ENCODE data around the gene PMP22. TPM values are rescaled to one million over a fixed set of nuclear protein-coding genes. Genes with fewer than 3 reads are reported as not detected.

PMP22 gene
- total RNA-seq, 2 experiments from 2014 or later = 0.38 to 0.78 TPM

DNA sequence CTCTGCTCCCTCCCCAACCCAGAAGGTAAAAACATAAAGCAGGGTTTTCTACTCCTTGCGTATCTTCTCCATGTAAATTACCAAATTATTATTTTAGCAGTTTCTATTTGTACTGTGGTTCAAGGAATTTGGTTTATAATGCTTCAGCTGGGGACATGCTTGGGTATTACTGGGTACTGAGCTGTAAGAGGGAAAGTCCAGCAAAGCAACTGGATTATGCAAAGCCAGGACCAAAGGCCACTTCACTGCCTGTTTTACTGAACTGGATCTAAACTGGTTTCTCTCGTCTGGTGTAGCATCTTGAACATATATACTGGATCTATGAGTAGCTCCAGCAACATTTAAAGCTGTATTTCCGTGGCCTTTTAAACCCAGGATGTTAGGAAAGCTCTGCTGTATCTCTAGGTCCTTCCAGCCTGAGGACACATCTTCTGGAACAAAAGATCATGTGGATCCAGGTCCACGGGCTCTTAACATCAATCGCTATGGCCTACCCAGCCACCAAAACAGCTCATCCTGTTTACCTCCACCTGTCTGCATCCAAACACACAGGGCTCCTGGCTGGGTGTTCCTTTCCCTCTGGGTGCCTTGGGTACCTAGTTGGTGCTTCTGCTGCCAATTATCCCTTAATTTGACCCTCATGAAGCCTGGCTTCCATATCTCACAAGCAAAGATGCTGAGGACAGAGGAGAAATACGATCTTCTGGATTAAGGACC is 7.2 kb downstream of the PMP22 start:
- ChIA-PET CTCF (interaction anchor here (0.6 to 2.9 kb wide), 6 partner anchors 8 to 245 kb away, joined by 3 to 12 read pairs (median 4); no protein-coding TSS in a partner anchor), POLR2A (no interaction called here)

DNA sequence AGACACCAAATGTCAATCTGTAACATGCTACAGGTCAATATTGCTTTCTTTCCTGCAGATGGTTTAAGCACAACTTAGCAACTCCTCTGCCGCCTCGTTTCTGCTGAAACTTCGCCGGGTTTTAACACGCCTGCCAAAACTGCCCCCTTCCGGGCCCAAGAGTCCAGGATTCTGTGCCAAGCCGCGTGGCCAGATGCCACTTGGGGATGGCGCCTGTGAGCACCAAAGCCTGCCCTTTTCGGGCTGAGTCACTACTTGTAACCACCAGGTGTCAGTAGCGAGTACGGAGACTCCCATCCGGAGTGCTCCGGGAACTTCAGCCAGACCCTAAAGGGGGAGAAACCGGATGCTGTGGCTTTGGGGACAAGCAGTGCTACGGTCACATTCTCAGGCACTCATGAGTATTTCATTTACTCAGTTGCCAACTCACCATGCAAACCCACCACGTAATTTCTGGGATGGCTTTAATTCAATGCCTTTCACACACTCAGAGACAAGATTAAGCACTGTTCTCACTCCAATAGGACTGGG is 7.8 kb downstream of the PMP22 start:
- ChIA-PET CTCF (interaction anchor here (0.9 to 2.9 kb wide), 3 partner anchors 24 to 246 kb away, joined by 3 to 12 read pairs (median 5); no protein-coding TSS in a partner anchor), POLR2A (no interaction called here)

GRCh38 chr17:15256689-15257088 is 8.4 kb downstream of the PMP22 start:
- POLR2A ChIA-PET = no interaction called here
- CTCF ChIA-PET = interaction anchor here (2.9 kb wide), 1 partner anchor 247 kb away, joined by 12 read pairs; no protein-coding TSS in a partner anchor

GRCh38 chr17:15255713-15256454 is 9.2 kb downstream of the PMP22 start:
- POLR2A ChIA-PET = no interaction called here
- CTCF ChIA-PET = no interaction called here

DNA sequence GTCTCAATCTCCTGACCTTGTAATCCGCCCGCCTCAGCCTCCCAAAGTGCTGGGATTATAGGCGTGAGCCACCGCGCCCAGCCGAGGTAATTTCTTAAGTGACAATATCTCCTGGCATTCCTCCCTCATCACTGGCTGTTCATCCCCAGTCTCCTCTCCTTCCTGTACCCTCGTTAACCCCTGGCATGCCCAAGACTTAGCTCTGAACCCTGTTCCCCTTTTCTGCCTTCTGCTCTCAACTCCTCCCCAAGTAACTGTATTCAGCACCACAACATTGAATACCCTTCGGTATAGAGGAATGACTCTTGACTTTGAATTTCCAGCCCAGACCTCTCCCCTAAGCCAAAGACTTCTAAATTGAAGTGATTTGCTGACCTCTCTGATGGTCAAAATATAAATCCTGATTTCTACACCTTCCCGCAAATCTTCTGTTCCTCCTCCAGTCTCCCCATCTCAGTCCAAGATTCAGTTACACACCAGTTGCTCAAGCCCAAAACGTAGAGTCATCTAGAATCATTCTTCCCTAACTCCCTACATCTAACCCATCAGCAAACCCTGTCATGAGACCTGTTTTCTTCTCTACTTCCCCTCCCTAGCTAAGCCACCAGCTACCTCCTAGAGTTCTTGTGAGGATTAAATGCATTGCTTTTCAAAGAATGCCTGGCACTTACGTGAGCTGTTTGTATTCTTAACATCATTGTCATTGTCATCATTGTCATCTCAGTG is 14.8 kb downstream of the PMP22 start:
- CTCF ChIA-PET = interaction anchor here (1.3 kb wide), 1 partner anchor 11 kb away, joined by 4 read pairs; no protein-coding TSS in a partner anchor
- POLR2A ChIA-PET = no interaction called here

- CTCF ChIA-PET = no interaction called here
These were observed 15.6 kb downstream of the PMP22 start for GRCh38 chr17:15249487-15249886.

GRCh38 chr17:15247891-15248529 is 17.1 kb downstream of the PMP22 start:
- CTCF ChIA-PET = interaction anchor here (1.7 kb wide), 1 partner anchor 255 kb away, joined by 8 read pairs; no protein-coding TSS in a partner anchor

More at GRCh38 chr17:15249487-15249886, 15.6 kb downstream of the PMP22 start:
- POLR2A ChIA-PET = no interaction called here

GRCh38 chr17:15245054-15245453 is 20.1 kb downstream of the PMP22 start:
- ChIA-PET CTCF (no interaction called here), POLR2A (no interaction called here)

More at GRCh38 chr17:15247891-15248529, 17.1 kb downstream of the PMP22 start:
- POLR2A ChIA-PET = no interaction called here

- CTCF ChIA-PET = no interaction called here
- POLR2A ChIA-PET = no interaction called here
These were observed 24.5 kb downstream of the PMP22 start for GRCh38 chr17:15240644-15241043.

DNA sequence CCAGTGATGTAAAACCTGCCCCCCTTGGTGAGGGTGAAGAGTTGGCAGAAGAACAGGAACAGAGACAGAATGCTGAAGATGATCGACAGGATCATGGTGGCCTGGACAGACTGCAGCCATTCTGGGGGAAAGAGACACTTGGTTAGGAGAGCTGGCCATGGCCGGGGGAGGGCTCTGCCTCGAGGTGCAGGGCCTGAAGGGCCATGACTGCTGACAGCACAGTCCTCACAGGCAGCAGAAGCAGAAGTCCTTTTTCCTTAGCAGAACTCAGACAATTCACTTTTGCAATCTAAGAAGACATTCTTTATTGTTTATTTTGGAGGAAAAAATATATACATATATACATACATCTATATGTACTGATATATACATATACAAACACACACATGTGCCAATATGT is 25.6 kb downstream of the PMP22 start:
- ChIA-PET POLR2A (no interaction called here), CTCF (interaction anchor here (0.7 kb wide), 1 partner anchor 77 kb away, joined by 4 read pairs; no protein-coding TSS in a partner anchor)

- ChIA-PET POLR2A (no interaction called here), CTCF (no interaction called here)
These were observed 26.3 kb downstream of the PMP22 start for GRCh38 chr17:15238676-15239422.

DNA sequence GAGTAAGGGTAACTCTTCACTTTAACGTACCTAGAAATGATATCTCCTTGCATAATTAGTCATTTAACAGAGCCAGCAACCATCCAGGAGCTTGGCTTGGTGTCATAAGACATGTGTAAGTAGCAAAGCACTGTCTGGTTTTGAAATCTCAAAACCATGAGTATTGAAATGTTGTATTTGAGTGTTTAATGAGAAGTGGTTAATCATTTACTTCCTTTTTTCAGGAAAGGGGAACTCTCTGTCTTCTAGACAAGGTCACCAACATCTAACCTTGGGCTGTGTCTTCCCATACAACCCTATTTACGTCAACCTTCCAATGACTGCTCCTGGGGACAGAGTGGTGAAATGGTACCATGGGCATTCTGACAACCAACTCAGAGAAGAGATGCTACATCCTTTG is 27.1 kb downstream of the PMP22 start:
- CTCF ChIA-PET = no interaction called here
- POLR2A ChIA-PET = no interaction called here

GRCh38 chr17:15237106-15237425 is 28.1 kb downstream of the PMP22 start:
- CTCF ChIA-PET = no interaction called here
- POLR2A ChIA-PET = no interaction called here

- POLR2A ChIA-PET = no interaction called here
- CTCF ChIA-PET = no interaction called here
These were observed 28.6 kb downstream of the PMP22 start for GRCh38 chr17:15236281-15237105.

- ChIA-PET CTCF (interaction anchor here (1.0 kb wide), 1 partner anchor 24 kb away, joined by 3 read pairs; no protein-coding TSS in a partner anchor), POLR2A (no interaction called here)
These were observed 31.2 kb downstream of the PMP22 start for GRCh38 chr17:15233971-15234370.

GRCh38 chr17:15233022-15233805 is 31.9 kb downstream of the PMP22 start:
- CTCF ChIA-PET = interaction anchor here (1.0 kb wide), 1 partner anchor 25 kb away, joined by 3 read pairs; no protein-coding TSS in a partner anchor
- POLR2A ChIA-PET = no interaction called here

DNA sequence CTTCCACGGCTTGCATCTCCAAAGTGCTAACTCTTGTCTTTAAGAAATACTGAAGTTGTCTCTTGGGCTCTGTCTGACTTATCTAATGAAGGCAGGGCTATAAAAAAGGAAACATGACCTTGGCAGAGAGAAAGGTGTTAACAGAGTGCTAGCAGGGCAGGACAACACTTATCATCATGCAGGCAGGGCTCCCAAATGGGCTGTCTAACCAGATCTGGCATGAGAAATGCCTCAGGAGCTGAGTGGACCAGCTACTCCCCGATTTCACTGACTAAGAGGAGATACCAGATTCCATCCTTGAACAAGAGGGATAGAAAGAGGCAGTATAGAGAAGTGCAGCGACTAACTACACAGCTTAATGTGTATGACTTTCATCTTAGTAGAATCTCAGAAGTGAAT is 32.6 kb downstream of the PMP22 start:
- CTCF ChIA-PET = no interaction called here

More for the DNA sequence above, 32.6 kb downstream of the PMP22 start:
- POLR2A ChIA-PET = no interaction called here

Data from activated CD8-positive, alpha-beta memory T cell treated with anti-CD3 and anti-CD28 coated beads for 36 hours (primary cell).